CD4-positive, alpha-beta T cell treated with Interleukin-17A for 1 hour (primary cell): ENCODE results near the gene MAGEA2B.
"Not testable (repeated sequence)": the region's sequence is repeated elsewhere in the genome, so short reads cannot be mapped to it uniquely, and the experiment has no call there.

Experiments
- DNase-seq: peaks from one replicate; pipeline ENCODE4 v3.0.0-alpha.2; 2020

The MAGEA2B gene

DNA sequence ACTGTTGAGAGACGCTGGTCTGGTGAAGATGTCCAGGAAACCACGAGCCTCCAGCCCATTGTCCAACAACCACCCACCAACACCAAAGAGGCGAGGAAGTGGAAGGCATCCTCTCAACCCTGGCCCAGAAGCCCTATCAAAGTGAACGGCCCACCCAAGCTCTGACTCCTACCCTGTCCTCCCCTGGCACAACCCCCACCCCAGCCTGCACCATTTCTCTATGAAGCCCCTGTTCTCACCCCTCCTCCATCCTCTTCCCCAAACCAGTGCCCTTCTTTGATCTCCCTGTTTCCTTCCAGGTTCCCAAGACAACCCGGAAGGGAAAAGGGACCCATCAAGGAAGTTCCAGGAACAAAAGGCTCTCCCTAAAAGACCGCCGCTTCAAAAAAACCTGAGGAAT lies 45.1 kb downstream of the MAGEA2B start:
- DNase-seq: not testable (repeated sequence)

DNA sequence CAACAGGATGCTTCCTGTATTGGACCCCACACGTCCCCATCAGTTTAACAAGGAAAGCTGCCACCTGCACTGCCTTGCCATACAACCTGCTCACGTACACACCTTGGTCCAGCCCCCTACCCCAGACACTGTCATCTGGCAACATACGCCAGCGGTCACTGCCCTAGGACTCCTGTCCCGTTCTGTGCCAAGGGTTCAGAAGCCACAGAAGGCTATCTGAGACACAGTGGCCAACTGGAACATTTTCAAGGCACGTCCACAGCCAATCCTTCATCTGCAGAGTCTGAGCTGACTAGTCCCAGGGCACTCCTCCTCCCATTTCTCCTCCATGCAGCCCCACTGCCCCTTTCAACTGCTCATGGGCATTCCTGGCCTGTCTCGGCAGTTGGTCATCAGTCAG lies 47.2 kb downstream of the MAGEA2B start:
- DNase-seq: not testable (repeated sequence)

DNA sequence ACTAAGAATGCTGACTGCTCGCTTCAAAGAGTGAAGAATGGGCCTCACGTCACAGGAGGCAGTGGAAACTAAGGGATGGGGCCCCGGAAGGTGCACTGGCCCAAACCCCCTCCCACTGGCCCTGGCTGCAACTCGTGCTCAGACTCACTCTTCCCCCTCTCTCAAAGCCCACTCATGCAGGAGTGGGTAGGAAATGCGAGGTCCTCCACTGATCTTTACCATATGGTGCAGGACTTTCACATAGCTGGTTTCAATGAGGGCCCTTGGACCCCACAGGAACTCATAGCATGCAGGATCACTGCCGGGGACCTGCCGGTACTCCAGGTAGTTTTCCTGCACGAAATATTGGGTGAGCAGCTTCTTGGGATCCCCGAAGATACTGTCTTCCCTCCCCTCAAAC lies 52.1 kb downstream of the MAGEA2B start:
- DNase-seq: not testable (repeated sequence)
